LNCaP clone FGC (cell line): ENCODE data around the gene CLCN7.

Experiments
- DNase-seq: peaks from one replicate; pipeline ENCODE4 v3.0.0-alpha.2; 2011; ENCODE audit warnings: low read depth
- H3K4me3 ChIP-seq: 2 replicates; pipeline ENCODE4 v1.5.1; 2011; ENCODE audit warnings: mild to moderate bottlenecking, low read depth, low read length, control low read depth
- TF ChIP-seq, protein P1 (sequence below): IDR thresholded peaks from 2 replicates; pipeline ENCODE4 v1.5.1; 2012; ENCODE audit warnings: mild to moderate bottlenecking; ENCODE audit not compliant: control insufficient read depth, insufficient read depth; ENCODE audit errors: extremely low read depth

Gene CLCN7

DNA sequence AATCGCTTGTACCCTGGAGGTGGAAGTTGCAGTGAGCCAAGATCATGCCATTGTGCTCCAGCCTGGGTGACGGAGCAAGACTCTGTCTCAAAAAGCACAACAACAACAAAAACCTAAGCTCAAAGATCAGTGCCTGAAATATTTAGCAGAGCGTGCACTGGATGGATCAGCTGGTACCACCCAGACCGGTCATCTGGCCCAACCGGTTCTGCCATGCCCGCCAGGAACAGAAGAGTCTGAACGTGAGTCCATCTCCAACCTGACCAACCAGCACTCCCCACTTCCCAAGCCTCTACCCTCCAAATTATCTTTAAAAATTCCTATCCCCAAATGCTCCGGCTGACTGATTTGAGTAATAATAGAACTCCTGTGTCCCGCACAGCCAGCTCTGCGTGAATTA lies 52.8 kb downstream of the CLCN7 start:
- no peak overlapping the region for H3K4me3 ChIP-seq
- no peak for DNase-seq
- TF ChIP-seq, protein P1, sequence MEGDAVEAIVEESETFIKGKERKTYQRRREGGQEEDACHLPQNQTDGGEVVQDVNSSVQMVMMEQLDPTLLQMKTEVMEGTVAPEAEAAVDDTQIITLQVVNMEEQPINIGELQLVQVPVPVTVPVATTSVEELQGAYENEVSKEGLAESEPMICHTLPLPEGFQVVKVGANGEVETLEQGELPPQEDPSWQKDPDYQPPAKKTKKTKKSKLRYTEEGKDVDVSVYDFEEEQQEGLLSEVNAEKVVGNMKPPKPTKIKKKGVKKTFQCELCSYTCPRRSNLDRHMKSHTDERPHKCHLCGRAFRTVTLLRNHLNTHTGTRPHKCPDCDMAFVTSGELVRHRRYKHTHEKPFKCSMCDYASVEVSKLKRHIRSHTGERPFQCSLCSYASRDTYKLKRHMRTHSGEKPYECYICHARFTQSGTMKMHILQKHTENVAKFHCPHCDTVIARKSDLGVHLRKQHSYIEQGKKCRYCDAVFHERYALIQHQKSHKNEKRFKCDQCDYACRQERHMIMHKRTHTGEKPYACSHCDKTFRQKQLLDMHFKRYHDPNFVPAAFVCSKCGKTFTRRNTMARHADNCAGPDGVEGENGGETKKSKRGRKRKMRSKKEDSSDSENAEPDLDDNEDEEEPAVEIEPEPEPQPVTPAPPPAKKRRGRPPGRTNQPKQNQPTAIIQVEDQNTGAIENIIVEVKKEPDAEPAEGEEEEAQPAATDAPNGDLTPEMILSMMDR: no peak

DNA sequence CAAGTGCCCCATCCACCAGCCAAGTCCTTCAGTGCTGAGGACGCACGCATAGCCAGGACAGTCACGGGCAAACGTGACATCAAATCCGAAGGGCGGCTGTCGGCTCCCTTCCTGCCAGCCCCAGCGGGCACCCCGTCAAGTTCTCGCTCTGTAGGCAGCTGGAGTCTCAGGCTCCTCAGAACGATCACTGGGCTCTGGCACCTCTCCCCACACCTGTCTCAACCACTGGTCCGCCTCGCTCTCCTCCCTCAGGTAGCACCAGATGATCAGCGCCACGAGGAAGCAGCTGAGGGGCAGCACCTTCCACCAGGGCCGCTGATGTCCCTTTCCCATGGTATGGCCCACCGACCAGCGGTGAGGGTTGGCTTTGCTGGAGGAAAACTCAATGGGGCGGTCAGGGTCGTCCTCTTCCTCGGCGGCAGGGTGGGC lies 54.7 kb downstream of the CLCN7 start:
- H3K4me3 ChIP-seq: peak overlapping the region; percentile 81
- TF ChIP-seq, protein P1: no peak
- DNase-seq: no peak

DNA sequence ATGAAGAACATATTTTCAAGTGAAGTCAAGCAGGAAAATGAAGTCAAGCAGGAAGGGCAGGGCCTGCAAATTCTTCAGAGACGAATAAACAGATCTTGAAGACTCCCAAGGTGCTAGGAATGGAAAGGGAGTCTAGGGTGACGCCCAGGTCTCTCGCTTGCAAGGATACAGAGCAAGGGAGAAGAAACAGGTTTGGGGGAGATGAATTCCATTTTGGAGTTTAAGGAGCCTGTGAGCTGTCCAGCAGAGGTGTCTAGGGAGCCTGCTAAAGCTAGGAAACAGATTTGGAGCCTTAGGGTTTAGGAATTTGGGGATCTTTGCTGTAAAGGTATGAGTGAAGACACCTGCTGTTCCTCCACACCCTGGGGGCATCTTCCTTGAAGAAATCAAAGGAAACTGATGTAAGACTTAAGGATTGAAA lies 58.3 kb downstream of the CLCN7 start:
- TF ChIP-seq, protein P1: no peak
- H3K4me3 ChIP-seq: no peak overlapping the region
- no peak for DNase-seq

DNA sequence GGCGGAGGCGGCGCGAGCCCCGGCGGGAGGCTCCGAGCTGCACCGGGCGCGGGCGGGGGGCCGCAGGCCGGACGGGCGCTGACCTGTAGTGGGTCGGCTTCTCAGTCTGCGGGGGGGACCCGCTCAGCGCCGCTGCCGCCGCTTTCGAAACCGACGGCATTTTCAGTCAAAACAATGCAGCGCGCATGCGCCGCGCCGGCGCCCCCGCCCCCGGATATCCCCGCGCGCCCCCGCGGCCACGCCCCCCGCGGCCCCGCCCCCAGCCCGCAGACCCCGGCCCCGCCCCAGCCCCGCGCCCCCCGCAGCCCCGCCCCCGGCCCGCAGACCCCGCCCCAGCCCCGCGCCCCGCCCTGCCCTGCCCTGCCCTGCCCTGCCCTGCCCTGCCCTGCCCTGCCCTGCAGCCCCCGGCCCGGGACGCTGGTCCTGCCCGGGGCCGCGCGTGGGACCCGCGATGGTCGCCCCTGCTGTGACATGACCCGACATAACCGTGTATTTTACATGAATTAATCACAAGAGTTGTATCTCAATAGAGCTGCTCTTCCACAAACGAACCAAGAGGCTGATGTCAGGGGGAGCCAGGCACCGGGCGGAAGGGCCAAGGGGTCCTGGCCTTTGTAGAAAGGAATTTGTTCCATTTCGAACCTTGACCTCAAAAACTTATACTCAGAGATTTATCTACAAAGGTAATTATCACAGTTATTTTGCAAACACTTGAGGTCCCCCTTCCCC lies 60.1 kb downstream of the CLCN7 start, which contains the start of gene UNKL:
UNKL (minus strand) TSS at position 173 of the 729 bp plus-strand sequence; CDS start at position 160, 13 bp downstream.
- no peak for DNase-seq
- peak within 1 kb of the TSS; percentile 85 for H3K4me3 ChIP-seq
- TF ChIP-seq, protein P1: no peak

DNA sequence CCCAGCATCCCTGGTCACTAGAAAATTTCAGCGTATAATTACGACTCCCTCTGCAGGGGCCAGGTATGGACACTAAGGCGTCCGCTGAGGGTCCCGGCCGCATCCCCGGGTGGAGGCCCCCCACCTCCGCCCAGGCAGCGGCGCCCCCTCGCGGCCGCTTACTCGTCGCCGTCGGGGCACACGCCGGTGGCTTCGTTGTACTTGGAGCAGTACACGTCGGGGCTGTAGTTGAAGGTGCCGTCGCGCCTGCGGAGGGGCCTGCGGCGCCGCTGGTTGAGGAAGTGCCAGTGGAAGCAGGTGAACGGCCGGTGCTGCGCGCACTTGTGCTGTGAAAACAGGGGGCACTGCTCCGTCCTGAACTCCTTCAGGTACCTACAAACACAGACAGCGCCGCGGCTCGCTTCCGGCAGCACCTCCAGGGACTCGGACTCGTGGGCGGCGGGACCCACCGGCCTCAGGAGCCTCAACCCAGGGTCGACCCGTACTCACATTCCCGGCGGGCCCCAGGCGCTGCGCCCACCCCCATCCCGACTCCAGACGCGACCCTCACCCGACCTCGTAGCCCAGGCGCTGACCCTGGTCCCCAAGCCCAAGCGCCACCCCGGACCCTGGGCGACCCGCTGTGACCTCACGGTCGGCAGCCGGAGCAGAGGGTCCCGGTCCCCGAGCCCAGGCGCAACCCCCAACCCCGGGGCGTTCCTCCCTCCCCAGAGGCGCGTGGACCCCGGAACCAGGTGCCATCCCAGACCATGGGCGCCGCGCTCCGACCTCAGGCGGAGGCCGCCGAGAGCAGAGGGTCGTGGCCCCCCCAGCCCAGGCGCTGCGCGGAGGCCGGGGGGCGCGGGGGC lies 60.9 kb downstream of the CLCN7 start:
- TF ChIP-seq, protein P1: peak; percentile 74
- DNase-seq: no peak
- H3K4me3 ChIP-seq: peak overlapping the region; percentile 85

DNA sequence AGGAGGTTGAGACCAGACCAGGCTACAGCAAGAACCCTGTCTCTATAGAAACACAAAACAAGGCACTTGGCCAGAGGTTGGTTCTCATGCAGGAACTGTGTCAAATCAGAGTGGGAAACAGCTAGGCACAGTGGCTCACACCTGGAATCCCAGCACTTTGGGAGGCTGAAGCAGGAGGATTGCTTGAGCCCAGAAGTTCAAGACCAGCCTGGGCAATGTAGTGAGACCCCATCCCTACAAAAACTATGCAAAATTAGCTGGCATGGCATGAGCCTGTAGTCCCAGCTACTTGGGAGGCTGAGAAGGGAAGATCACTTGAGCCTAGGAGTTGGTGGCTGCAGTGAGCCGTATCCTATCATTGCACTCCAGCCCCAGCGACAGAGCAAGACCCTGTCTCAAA lies 62.0 kb downstream of the CLCN7 start:
- TF ChIP-seq, protein P1: no peak
- no peak overlapping the region for H3K4me3 ChIP-seq
- no peak for DNase-seq
